Heart left ventricle (tissue), 16 donors: ENCODE measurements around the gene NOX3. TPM values are rescaled to one million over a fixed set of nuclear protein-coding genes. Genes with fewer than 3 reads are reported as not detected.
"Not testable (repeated sequence)": the region's sequence is repeated elsewhere in the genome, so short reads cannot be mapped to it uniquely, and the experiment has no call there.

Experiments used
- ATAC-seq, 4 donors: fragments of 200-7000 bp; cut with Tn5 transposase; one replicate each; pipeline ENCODE4 v1.9.1; 2020 to 2022; ENCODE audit warnings: moderate library complexity in 4 of 4, mild to moderate bottlenecking in 3 of 4, moderate number of reproducible peaks in 1 of 4
- DNase-seq, 5 donors: peaks; one replicate each; pipeline ENCODE4 v3.0.0-alpha.2; 2020
- H3K27ac ChIP-seq, 12 donors: fragments of 200-600 bp; sonication (generic) in 4 of 12; one replicate each; pipeline versions ENCODE4 v1.5.0 to v1.8.0; 2016 to 2022; ENCODE audit warnings: mild to moderate bottlenecking in 2 of 12
- H3K27me3 ChIP-seq, 9 donors: fragments of 200-600 bp; sonication (generic) in 2 of 9; one replicate each; pipeline versions ENCODE4 v1.5.1 to v1.8.0; 2016 to 2022; ENCODE audit warnings: mild to moderate bottlenecking in 3 of 9
- H3K36me3 ChIP-seq, 9 donors: fragments of 200-600 bp; sonication (generic) in 2 of 9; one replicate each; pipeline versions ENCODE4 v1.5.0 to v1.8.0; 2018 to 2022; ENCODE audit warnings: mild to moderate bottlenecking in 2 of 9
- H3K4me1 ChIP-seq, 12 donors: fragments of 200-600 bp; sonication (generic) in 4 of 12; one replicate each; pipeline versions ENCODE4 v1.5.0 to v1.8.0; 2016 to 2022; ENCODE audit warnings: mild to moderate bottlenecking in 3 of 12
- H3K4me3 ChIP-seq, 12 donors: fragments of 200-600 bp; sonication (generic) in 4 of 12; one replicate each; pipeline versions ENCODE4 v1.5.0 to v1.8.0; 2017 to 2022; ENCODE audit warnings: mild to moderate bottlenecking in 9 of 12, moderate library complexity in 4 of 12
- H3K9me3 ChIP-seq, 12 donors: fragments of 200-600 bp; sonication (generic) in 4 of 12; one replicate each; pipeline versions ENCODE4 v1.5.0 to v1.8.0; 2016 to 2022; ENCODE audit warnings: mild to moderate bottlenecking in 1 of 12
- CTCF ChIP-seq, 12 donors: fragments of 200-600 bp; sonication (generic) in 4 of 12; IDR thresholded peaks; one replicate each; pipeline versions ENCODE4 v1.5.0 to v1.8.0; 2018 to 2022; ENCODE audit warnings: antibody characterized with exemption in 12 of 12, mild to moderate bottlenecking in 5 of 12
- POLR2A ChIP-seq, 2 donors: fragments of 450-650 bp; IDR thresholded peaks; one replicate each; pipeline ENCODE4 v1.6.1; 2017; ENCODE audit warnings: antibody characterized with exemption in 2 of 2, mild to moderate bottlenecking in 2 of 2, moderate library complexity in 2 of 2
- WGBS, 4 donors: extraction: QIAGEN DNeasy Blood & Tissue Kit in 2 of 4; methylation state at CpG; one replicate each; pipeline versions ENCODE4 v1.1.5 to v1.1.7; 2013 to 2018; 5-methylcytosine and 5-hydroxymethylcytosine counted together
- intact Hi-C, 10 donors: fragments of 100-400 bp; cut with DNase I; formaldehyde crosslinking; loops; one replicate each; pipeline versions ENCODE4 v1.11.1 to v1.14.2; 2022
- polyA plus RNA-seq, 2 donors: library from polyadenylated mRNA; stranded (reverse); fragments of 200-250 nt; gene quantifications; one replicate each; pipeline ENCODE4 v1.2.3, GENCODE V29; 2013
- total RNA-seq, 9 donors: library from RNA; depleted of rRNA in 2 of 9; stranded (reverse); fragments of >200 nt in 2 of 9; fragmentation: NEBNext Ultra II Directional in 3 of 9; extraction: Animal tissue kit (Norgen Biotek cat#: 25700) in 3 of 9; gene quantifications; one replicate each; pipeline versions ENCODE4 v1.1.0 to v1.2.4, GENCODE V29; 2016 to 2023
- donor health status: ischemic (EF 13 %, LVEDD 7.1; RV severe dilation, severe dysfunction).
- donor health status: healthy with polysubstance abuse.
- donor health status: DM: no; HTN: yes; CAD: no.
- donor health status: DM: no; HTN: no; CAD: no.
- donor health status: ischemic (EF 25% LVEDD 6.9; RV normal size, moderate dysfunction).
- donor health status: ischemic (EF 25% LVEDD 5.7; RV mildly dilated, moderate dysfunction).
- donor health status: healthy.
- donor health status: DM: yes; HTN: yes; CAD: no.
- donor health status: ischemic (EF 35%, LVEDD 5.7; RV mildly dilated, moderate dysfunction).
- donor health status: nonischemic (EF 11% LVEDD 7.7; RV severe dilation, severe dysfunction).
- donor health status: DM: yes; HTN: yes; CAD: no.
- donor health status: PGD.
- donor health status: ischemic (EF 29% LVEDD 5.4; RV normal size, mild dysfunction).
- donor health status: nonischemic (EF 23%, LVEDD 6.1; RV moderate dilation, normal function).

NOX3 gene
- total and polyA plus RNA-seq, 11 donors: not detected

- ATAC-seq: no peak
- Histone ChIP-seq H3K9me3 (no peaks in the 10 kb centered on the region), H3K36me3 (no peaks in the 10 kb centered on the region), H3K4me3 (no peak overlapping the region), H3K27ac (no peak overlapping the region), H3K27me3 (no peaks in the 10 kb centered on the region), H3K4me1 (no peaks in the 10 kb centered on the region)
- intact Hi-C loops: no loop called here
- WGBS, 4 donors: 71 to 74% (median 73%) methylated on average over 6 of the region's 6 CpGs
- TF ChIP-seq CTCF (IDR thresholded peaks at IDR 0.05) (no peak), POLR2A (IDR thresholded peaks at IDR 0.05) (no peak)
- no peak for DNase-seq
These were observed 89.3 kb downstream of the NOX3 start for GRCh38 chr6:155366325-155366724.

DNA sequence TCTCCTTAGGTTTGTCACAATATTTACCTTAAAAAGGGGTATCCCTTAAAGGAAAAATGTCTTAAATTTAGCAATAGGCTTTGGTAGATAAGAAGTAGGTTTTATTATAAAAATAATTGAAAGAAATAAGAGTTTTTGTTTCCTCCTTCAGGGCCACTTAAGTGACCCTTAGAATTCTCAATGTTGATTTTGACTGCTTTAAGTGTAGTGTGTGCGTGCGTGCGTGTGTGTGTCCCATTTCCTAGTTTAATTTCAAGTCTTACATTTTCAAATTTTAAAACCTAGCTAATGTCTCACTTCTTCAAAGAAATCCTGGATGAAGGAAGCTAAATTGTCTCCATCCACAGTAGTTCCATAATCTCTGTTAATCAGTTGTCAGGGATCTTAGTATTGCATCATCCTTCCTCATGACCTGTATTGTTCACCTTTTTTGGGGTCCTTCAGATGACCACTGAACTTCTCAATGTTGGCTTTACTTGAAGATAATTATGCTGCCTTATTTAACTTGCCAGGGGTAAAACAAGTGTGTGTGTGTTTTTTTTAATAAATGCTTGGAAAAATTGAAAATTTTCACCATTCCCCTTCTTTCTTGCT lies 90.7 kb downstream of the NOX3 start:
- Histone ChIP-seq H3K36me3 (no peaks in the 10 kb centered on the region), H3K27ac (no peak overlapping the region), H3K4me1 (no peaks in the 10 kb centered on the region), H3K9me3 (peaks cover 0 to 12% (median 7%) of the 10 kb centered on the region in 12 donors), H3K4me3 (no peak overlapping the region), H3K27me3 (no peaks in the 10 kb centered on the region)
- ATAC-seq: no peak
- intact Hi-C loops: no loop called here
- TF ChIP-seq POLR2A (IDR thresholded peaks at IDR 0.05): no peak
- TF ChIP-seq CTCF (IDR thresholded peaks at IDR 0.05): no peak
- WGBS, 4 donors: 91 to 97% (median 94%) methylated on average over 3 of the region's 3 CpGs
- no peak for DNase-seq

GRCh38 chr6:155364021-155364420 lies 91.6 kb downstream of the NOX3 start:
- H3K27me3 ChIP-seq, DNase-seq, H3K36me3 ChIP-seq, H3K27ac ChIP-seq, ATAC-seq, H3K4me3 ChIP-seq, H3K4me1 ChIP-seq, intact Hi-C loops: not testable (repeated sequence)
- 83 to 88% (median 85%) methylated on average over 12 of the region's 12 CpGs for WGBS, 4 donors
- peaks cover 0 to 15% (median 9%) of the 10 kb centered on the region in 12 donors for H3K9me3 ChIP-seq

GRCh38 chr6:155362968-155363632 lies 92.5 kb downstream of the NOX3 start:
- DNase-seq, intact Hi-C loops: not testable (repeated sequence)
- 94 to 96% (median 95%) methylated on average over 16 to 39 of the region's 39 CpGs for WGBS, 4 donors

GRCh38 chr6:155354167-155354566 lies 101.5 kb downstream of the NOX3 start:
- peaks cover 0 to 30% (median 17%) of the 10 kb centered on the region in 12 donors for H3K9me3 ChIP-seq
- no peaks in the 10 kb centered on the region for H3K36me3 ChIP-seq
- TF ChIP-seq CTCF (IDR thresholded peaks at IDR 0.05): no peak
- no peak for TF ChIP-seq POLR2A (IDR thresholded peaks at IDR 0.05)
- peaks cover 0 to 11% (median 0%) of the 10 kb centered on the region in 9 donors for H3K27me3 ChIP-seq
- DNase-seq (no peak), ATAC-seq (no peak)
- intact Hi-C loops: no loop called here
- no peaks in the 10 kb centered on the region for H3K4me1 ChIP-seq
- H3K4me3 ChIP-seq: no peak overlapping the region
- no peak overlapping the region for H3K27ac ChIP-seq

More at GRCh38 chr6:155362968-155363632, 92.5 kb downstream of the NOX3 start:
- ATAC-seq, H3K27ac ChIP-seq, H3K4me1 ChIP-seq, H3K36me3 ChIP-seq, H3K4me3 ChIP-seq, H3K27me3 ChIP-seq: not testable (repeated sequence)
- H3K9me3 ChIP-seq: peaks cover 0 to 15% (median 9%) of the 10 kb centered on the region in 12 donors
